ENCODE data around the gene GIGYF2.

GIGYF2 gene

DNA sequence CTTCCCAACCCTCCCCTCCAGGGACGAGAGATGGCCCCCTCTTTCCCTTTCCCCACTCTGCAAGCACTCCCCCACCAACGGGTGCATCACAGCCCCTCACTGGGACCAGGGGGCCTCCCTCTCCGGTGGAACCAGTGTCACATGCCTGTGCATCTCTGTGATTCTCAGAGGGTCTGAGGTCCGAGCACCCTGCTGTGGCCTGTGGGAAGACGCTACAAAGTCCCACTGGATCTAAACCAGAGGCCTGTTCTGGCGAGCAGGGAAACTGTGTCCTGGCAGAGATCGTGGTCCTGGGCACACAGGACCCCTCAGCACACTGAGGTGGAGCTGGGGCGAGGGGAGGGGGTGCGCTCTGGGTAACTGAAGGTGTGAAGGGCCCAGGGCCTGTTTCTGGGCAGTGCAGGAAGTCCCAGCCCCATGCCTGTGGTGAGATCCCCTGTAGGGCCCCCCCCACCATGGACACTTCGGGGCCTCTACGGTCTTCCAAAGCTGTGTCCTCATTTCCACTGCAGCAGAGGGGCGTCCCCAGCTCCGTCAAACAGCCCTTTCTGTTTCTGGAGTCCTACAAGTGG lies 180.9 kb downstream of the GIGYF2 start:
- no peak for DNase-seq (ENCODE audit: low read depth, low spot score)
- in situ Hi-C loops (cut with HindIII; ENCODE audit: low sequenced_read_pairs): no loop called here
- no peak overlapping the region for H3K4me3 ChIP-seq (ENCODE audit: low read depth, low read length)
- TF ChIP-seq, protein P1, sequence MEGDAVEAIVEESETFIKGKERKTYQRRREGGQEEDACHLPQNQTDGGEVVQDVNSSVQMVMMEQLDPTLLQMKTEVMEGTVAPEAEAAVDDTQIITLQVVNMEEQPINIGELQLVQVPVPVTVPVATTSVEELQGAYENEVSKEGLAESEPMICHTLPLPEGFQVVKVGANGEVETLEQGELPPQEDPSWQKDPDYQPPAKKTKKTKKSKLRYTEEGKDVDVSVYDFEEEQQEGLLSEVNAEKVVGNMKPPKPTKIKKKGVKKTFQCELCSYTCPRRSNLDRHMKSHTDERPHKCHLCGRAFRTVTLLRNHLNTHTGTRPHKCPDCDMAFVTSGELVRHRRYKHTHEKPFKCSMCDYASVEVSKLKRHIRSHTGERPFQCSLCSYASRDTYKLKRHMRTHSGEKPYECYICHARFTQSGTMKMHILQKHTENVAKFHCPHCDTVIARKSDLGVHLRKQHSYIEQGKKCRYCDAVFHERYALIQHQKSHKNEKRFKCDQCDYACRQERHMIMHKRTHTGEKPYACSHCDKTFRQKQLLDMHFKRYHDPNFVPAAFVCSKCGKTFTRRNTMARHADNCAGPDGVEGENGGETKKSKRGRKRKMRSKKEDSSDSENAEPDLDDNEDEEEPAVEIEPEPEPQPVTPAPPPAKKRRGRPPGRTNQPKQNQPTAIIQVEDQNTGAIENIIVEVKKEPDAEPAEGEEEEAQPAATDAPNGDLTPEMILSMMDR (IDR thresholded peaks at IDR 0.05; ENCODE audit: low read depth, low read length): no peak

- in situ Hi-C loops (cut with HindIII; ENCODE audit: low sequenced_read_pairs): no loop called here
- TF ChIP-seq, protein P1 (IDR thresholded peaks at IDR 0.05; ENCODE audit: low read depth, low read length): no peak
- no peak for DNase-seq (ENCODE audit: low read depth, low spot score)
These were observed 181.9 kb downstream of the GIGYF2 start for GRCh38 chr2:232878855-232879617.

DNA sequence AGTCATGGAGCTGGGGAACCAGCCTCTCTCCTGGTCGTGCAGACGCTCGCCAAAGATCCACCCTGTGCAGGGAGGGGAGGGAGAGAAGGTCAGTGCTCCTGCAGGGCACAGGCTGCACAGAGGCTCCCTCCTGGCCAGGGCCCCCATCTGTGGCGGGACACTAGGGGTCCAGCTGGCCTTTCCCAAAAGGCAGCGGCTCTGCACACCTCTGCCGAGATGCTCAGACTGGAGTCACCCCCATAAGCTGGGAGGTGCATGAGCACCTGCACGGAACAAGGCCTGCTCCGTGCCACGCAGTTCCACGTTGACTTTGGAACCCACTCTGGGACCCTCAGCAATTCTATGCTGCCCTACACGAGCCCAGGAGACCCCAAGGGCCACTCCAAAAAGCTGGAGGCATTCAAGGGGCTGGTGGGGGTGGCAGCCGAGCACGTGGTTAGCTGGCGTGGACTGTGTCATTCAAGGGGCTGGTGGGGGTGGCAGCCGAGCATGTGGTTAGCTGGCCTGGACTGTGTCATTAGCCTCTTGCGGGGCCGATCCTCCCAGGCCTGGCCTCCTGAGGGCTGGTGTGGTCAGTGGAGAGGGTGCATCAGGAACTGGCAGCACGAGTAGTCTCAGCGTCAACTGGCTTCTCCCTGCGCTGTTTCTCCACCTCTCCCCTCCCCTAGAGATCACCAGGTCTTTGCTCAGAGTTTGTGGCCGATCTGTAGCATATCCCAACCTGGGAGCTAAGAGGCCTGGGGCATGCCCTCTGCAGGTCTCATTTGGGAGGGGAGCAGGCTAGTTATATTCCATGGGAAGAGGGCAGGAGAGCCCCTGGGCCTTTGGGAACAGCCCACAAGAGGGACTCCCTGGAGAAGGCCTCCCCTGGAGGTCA lies 182.7 kb downstream of the GIGYF2 start:
- H3K4me3 ChIP-seq (ENCODE audit: low read depth, low read length): no peak overlapping the region
- TF ChIP-seq, protein P1 (IDR thresholded peaks at IDR 0.05; ENCODE audit: low read depth, low read length): no peak
- in situ Hi-C loops (cut with HindIII; ENCODE audit: low sequenced_read_pairs): no loop called here
- DNase-seq (ENCODE audit: low read depth, low spot score): no peak

More at GRCh38 chr2:232878855-232879617, 181.9 kb downstream of the GIGYF2 start:
- H3K4me3 ChIP-seq (ENCODE audit: low read depth, low read length): no peak overlapping the region

- TF ChIP-seq, protein P1 (IDR thresholded peaks at IDR 0.05; ENCODE audit: low read depth, low read length): no peak
- no peak for DNase-seq (ENCODE audit: low read depth, low spot score)
These were observed 183.7 kb downstream of the GIGYF2 start for GRCh38 chr2:232880764-232881351.

DNA sequence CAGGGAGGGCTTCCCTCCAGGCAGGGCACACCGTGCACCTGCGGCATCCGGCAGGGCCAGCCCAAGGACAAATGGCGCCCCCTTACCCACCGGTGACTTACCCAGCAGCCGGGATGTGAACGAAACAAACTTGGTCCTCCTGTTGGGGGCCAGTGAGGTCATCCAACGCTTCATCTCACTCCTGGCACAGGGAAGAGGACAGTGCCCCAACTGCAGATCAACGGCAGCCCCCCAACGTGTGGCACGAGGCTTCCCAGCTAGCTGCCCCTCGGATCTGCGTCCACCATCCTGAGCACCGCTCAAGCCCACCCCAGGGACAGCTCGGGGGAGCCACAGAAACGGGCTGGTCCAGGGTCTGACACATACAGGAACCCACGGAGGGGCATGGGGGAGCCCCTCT lies 185.0 kb downstream of the GIGYF2 start:
- TF ChIP-seq, protein P1 (IDR thresholded peaks at IDR 0.05; ENCODE audit: low read depth, low read length): no peak
- H3K4me3 ChIP-seq (ENCODE audit: low read depth, low read length): no peak overlapping the region
- in situ Hi-C loops (cut with HindIII; ENCODE audit: low sequenced_read_pairs): no loop called here
- DNase-seq (ENCODE audit: low read depth, low spot score): no peak

More at GRCh38 chr2:232880764-232881351, 183.7 kb downstream of the GIGYF2 start:
- H3K4me3 ChIP-seq (ENCODE audit: low read depth, low read length): no peak overlapping the region
- in situ Hi-C loops (cut with HindIII; ENCODE audit: low sequenced_read_pairs): no loop called here

DNA sequence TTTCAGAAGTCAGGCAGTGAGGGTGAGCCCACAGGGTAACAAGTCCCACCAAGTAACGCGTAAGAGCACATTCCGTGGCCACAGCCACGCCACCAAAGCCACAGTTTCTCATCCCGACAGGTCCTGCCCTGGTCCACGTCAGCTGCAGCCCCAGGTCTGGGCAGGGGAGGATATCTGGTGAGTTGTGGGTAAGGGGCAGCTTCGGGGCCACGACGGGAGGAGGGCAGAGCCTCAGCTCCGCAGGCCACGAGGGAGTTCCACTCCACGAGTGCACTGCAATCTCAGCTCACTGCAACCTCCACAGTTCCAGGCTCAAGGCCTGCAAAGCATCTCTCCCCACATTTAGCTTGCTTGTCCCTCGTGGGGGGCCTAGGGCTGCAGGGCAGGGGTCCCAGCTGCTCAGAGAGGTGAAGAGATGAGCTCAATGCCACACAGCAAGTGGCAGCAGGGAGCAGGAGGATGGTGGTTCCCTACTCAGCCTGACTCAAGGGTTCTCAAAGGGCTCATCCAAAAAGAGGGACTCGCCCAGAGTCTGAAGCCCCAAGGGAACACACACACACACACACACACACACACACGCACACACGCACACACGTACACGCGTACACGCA lies 185.5 kb downstream of the GIGYF2 start:
- TF ChIP-seq, protein P1 (IDR thresholded peaks at IDR 0.05; ENCODE audit: low read depth, low read length): no peak
- no peak for DNase-seq (ENCODE audit: low read depth, low spot score)
- in situ Hi-C loops (cut with HindIII; ENCODE audit: low sequenced_read_pairs): no loop called here
- H3K4me3 ChIP-seq (ENCODE audit: low read depth, low read length): no peak overlapping the region
